NCI-H510A (cell line): Measurements from ENCODE around the gene PSMA4.
"Not testable (repeated sequence)": the region's sequence is repeated elsewhere in the genome, so short reads cannot be mapped to it uniquely, and the experiment has no call there.

Experiments
- DNase-seq: peaks from one replicate; lab custom pipeline; 2025; lab: John Stamatoyannopoulos, UW

The PSMA4 gene

GRCh38 chr15:78540141-78540870 lies at the start of gene PSMA4:
TSS of gene PSMA4 (plus strand) at chr15:78540444. CDS start at chr15:78541928, 1,484 bp downstream.
- DNase-seq, result peak; percentile 60

DNA sequence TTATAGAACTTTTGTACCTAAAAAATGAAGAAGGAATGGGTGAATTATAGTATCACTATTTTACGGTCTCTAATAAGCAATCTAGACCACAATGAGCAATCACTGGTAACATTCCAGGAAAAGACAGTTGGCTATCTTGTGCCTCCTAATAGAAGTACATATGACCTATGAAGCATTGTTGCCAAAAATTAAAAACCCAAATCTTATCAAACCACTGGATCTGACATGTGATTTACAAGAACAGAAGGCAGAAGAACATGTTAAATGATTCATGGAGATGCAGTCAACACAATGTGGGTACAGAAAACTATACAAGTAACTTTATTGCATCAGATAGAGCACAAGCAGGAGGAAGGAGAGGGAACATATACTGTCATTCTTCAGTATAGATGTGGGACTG lies 47.4 kb upstream of the PSMA4 start:
- no peak for DNase-seq

GRCh38 chr15:78501857-78502256 lies 38.4 kb upstream of the PSMA4 start:
- DNase-seq, result no peak

- DNase-seq, result no peak
Observed at GRCh38 chr15:78502641-78503040, 37.6 kb upstream of the PSMA4 start.

GRCh38 chr15:78506971-78507830 lies 33.0 kb upstream of the PSMA4 start, which contains the start of gene HYKK:
TSS of gene HYKK (plus strand) at chr15:78507577. CDS start at chr15:78513089, 5,512 bp downstream.
- DNase-seq, result peak; percentile 93

- no peak for DNase-seq
Observed at GRCh38 chr15:78507831-78508160, 32.4 kb upstream of the PSMA4 start.

- no peak for DNase-seq
Observed at GRCh38 chr15:78508272-78508671, 32.0 kb upstream of the PSMA4 start.

DNA sequence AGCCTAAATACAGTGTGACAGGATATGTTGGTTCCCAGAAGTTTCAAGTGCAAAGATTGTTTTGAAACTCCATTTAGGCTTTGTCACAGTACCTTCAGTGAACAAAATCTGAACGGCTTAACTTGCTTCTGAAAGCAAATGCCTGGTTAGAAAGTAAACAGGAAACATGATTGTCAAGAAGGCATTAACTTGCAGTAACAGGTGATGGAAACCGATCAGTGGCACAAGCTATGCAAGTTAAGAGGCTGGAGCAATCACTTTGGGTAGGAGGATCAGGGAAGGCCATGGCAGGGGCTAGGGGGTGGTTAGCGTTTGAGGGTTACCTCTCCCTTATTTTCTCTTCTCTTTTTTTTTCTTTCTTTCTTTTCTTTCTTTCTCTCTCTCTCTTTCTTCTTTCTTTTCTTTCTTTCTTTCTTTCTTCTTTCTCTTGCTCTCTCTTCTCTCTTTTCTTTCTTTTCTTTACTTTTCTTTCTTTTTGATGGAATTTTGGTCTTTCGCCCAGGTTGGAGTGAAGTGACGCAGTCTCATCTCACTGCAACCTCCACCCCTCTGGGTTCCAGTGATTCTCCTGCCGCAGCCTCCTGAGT lies 30.4 kb upstream of the PSMA4 start:
- DNase-seq, result no peak

- not testable (repeated sequence) for DNase-seq
Observed at GRCh38 chr15:78520035-78520434, 20.2 kb upstream of the PSMA4 start.

- DNase-seq, result no peak
Observed at GRCh38 chr15:78524230-78524629, 16.0 kb upstream of the PSMA4 start.

GRCh38 chr15:78527325-78527724 lies 12.9 kb upstream of the PSMA4 start:
- no peak for DNase-seq

DNA sequence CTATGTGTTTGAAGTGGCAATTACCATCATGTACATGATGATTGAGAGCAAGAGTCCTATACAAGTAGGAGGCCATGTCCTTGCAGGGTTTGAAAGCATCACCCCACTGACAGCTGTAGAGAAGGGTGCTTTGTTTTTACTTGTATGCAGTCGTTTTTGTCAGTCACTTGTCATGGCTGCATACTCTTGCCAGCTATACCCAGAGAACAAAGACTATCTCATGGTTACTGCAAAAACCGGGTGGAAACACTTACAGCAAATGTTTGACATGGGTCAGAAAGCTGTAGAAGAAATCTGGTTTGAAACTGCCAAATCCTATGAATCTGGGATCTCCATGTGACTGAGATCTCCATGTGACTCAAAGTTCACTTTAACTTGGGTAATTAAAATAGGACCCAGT lies 6.9 kb upstream of the PSMA4 start:
- no peak for DNase-seq

DNA sequence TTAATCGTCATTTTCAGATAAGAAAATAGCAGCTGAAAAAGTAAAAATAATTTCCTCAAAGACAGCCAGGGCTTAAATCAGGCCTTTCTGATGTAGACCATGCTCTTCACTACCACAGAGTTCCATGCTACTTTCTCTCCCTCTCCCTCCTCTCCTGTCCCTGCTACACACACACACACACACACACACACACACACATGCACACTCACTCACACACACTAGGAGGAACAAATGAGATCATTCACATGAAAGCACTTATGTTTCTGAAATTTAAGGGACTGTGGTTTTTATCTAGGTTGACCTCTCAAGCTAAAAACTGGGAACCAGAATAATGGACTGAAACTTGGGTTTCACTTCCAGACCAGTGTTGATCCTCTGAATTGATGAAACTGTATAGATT lies 4.1 kb upstream of the PSMA4 start:
- DNase-seq, result no peak

DNA sequence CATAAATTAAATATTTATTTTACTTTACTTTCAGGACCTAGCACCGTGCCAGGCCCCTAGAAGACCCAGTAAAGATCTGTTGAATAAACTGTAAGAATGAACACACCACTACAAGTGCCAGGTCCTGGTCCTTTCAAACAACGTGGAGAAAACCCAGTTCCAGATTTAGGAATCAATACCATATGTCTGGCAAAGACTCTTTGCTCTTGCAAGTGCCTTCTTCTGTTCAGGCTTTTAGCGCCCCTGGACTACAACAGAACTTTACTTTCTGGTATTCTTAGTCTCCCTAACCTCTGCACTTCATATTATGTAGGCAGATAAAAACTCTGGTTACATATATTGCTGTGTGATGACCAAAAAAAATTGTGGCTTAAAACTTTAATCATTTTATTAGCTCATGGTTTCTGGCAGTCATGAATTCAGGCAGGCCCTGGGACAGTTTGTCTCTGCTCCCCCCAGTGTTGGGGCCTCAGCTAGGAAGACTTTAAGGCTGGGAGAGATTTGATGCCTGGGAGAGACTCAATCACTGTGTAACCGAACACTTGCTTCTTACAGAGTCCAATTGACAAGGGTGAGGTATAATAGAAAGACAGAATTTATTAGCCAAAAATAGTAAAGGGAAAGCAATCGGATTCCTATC lies 2.9 kb upstream of the PSMA4 start:
- DNase-seq, result no peak

DNA sequence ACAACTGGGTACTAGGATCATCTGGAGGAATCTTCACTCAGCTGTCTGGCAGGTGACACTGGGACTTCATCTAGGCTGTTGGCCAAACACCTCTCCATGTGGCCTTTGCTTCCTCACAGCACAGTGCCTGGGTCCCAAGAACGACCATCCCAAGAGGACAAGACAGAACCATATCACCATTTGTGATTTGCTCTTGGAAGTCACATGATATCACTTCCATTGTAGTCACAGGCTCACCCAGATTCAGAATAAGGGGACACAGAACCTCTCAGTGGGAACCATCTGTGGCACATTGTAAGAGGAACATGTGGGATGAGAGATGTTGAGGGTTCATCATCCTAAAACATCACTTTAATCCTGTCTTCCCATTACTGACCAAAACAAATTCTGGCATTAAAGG lies 1.9 kb upstream of the PSMA4 start:
- DNase-seq, result no peak

GRCh38 chr15:78539464-78540140 lies 642 bp upstream of the PSMA4 start:
- DNase-seq, result not testable (repeated sequence)

DNA sequence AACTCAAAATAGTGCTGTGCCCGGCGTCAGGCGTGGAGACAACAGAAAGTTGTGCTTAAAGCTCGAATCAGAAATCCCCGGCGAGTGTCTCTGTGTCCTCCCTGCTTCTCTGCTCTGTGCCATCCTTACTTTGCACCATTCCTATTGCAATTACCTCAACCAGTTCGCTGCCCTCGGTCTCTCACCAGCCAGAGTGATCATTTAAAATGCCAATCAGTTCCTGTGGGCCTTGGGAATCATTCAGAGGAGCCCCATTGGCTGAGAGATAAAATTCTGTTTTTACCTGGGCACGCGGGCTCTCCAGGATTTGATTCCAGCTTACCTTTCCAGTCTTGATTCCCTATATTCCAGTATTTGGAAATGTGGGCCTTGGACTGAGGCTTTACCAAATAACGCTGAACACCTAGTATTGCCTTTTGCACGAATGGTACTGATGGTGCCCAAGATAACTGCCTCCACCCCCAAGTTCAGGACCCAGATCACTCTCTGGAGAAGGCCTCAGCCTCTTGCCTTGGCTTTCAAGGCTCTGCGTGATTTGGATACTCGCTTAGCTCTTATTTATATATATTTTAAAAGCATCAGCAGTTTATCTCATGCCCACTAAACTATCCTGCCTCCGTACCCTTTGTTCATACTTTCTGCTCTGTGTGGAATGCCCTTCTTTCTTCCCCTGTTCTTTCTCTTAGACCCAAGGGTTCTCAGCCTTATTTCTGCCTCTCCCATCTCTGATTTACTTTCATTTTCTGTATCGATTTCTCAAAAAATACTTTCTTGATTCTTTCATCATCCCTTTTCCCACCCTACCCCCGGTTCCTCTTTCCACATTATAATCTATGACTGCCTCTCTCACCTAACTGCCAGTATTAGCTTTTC lies 863 bp downstream of the PSMA4 start:
- no peak for DNase-seq

DNA sequence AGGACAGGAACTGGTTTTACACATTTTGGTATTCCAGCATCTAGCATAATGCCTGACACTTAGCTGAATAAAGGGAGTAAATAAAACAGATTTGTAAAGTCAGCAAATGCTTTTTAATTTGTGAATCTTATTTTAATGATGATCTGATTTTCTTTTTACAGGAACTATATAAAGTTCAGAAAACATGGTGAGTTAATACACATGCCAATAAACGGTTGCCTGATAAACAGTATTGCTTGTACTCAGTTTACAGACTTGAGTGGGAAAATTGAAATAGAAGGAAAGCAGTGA lies 1.4 kb downstream of the PSMA4 start:
- no peak for DNase-seq

GRCh38 chr15:78542647-78543046 lies 2.4 kb downstream of the PSMA4 start:
- DNase-seq, result no peak

GRCh38 chr15:78550194-78550593 lies 9.9 kb downstream of the PSMA4 start:
- no peak for DNase-seq

DNA sequence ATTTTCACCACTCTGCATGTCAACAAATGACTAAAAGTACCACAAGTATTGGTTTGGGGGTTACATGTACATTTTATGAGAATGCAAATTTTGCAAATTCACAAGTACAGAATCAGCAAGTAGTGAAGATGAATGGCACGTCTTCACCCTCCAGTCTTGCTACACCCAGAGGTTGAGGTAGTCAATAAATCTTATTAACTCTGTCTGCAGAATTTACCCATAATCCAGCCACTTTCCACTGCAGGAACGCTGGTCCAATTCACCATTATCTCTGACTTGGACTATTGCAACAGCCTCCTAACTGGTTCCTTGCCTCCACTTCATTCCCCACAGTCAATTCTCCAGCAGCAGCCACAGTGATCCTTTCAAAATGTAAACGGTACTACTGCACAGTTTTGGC lies 10.6 kb downstream of the PSMA4 start:
- no peak for DNase-seq
